Gastroesophageal sphincter (tissue), 3 donors: ENCODE results near the gene HSPA1B.

Source experiments
- CTCF ChIP-seq, 4 experiments: fragments of 200-600 bp in 2 of 4; fragments of 450-650 bp in 2 of 4; sonication (generic) in 1 of 4; IDR thresholded peaks; one replicate each; pipeline ENCODE4 v1.5.1; 2017 to 2019; ENCODE audit warnings: antibody characterized with exemption in 4 of 4, mild to moderate bottlenecking in 2 of 4, moderate library complexity in 2 of 4
- POLR2A ChIP-seq, 2 donors: fragments of 450-650 bp; IDR thresholded peaks; one replicate each; pipeline ENCODE4 v1.6.1; 2017; ENCODE audit warnings: antibody characterized with exemption in 2 of 2, mild to moderate bottlenecking in 2 of 2, moderate library complexity in 1 of 2
- POLR2AphosphoS5 ChIP-seq: sonication (generic); formaldehyde crosslinking; IDR thresholded peaks from one replicate; pipeline ENCODE4 v1.6.1; 2017; ENCODE audit warnings: antibody characterized with exemption

DNA sequence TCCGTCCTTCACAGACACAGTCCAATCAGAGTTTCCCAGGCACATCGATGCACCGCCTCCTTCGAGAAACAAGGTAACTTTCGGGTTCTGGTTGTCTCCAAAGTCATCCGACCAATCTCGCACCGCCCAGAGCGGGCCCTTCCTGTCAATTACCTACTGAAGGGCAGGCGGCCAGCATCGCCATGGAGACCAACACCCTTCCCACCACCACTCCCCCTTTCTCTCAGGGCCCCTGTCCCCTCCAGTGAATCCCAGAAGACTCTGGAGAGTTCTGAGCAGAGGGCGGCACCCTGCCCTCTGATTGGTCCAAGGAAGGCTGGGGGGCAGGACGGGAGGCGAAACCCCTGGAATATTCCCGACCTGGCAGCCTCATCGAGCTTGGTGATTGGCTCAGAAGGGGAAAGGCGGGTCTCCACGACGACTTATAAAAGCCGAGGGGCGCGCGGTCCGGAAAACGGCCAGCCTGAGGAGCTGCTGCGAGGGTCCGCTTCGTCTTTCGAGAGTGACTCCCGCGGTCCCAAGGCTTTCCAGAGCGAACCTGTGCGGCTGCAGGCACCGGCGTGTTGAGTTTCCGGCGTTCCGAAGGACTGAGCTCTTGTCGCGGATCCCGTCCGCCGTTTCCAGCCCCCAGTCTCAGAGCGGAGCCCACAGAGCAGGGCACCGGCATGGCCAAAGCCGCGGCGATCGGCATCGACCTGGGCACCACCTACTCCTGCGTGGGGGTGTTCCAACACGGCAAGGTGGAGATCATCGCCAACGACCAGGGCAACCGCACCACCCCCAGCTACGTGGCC is at the start of gene HSPA1B:
- TF ChIP-seq CTCF (IDR thresholded peaks at IDR 0.05), result peak in 1 of 4 experiments; percentile 8
- TF ChIP-seq POLR2AphosphoS5, result peak; percentile 100
- peak; percentile 100 for TF ChIP-seq POLR2A (IDR thresholded peaks at IDR 0.05)
